DOHH2 (cell line): Measurements from ENCODE around the gene NDUFA13.

ENCODE experiments used
- H3F3A ChIP-seq: fragments of 200-600 bp; sonication (generic), shearing (Covaris generic); 2 replicates; pipeline ENCODE4 v1.6.0; 2016; ENCODE audit warnings: antibody characterized with exemption, mild to moderate bottlenecking; ENCODE audit not compliant: control insufficient read depth, insufficient read depth
- H3K27ac ChIP-seq: fragments of 200-600 bp; sonication (generic); 2 replicates; pipeline ENCODE4 v1.5.1; 2014; ENCODE audit warnings: low read depth, mild to moderate bottlenecking, low read length, moderate library complexity
- H3K27me3 ChIP-seq: fragments of 200-600 bp; sonication (generic); 2 replicates; pipeline ENCODE4 v1.6.1; 2014; ENCODE audit warnings: mild to moderate bottlenecking, low read length, mixed read lengths; ENCODE audit not compliant: control insufficient read depth
- H3K36me3 ChIP-seq: fragments of 200-600 bp; sonication (generic); 2 replicates; pipeline ENCODE4 v1.6.1; 2014; ENCODE audit warnings: mild to moderate bottlenecking, low read length, moderate library complexity, mixed read lengths; ENCODE audit not compliant: control insufficient read depth
- H3K4me1 ChIP-seq: fragments of 200-600 bp; sonication (generic); 2 replicates; pipeline ENCODE4 v1.6.1; 2014; ENCODE audit warnings: mild to moderate bottlenecking, low read length, mixed read lengths; ENCODE audit not compliant: control insufficient read depth
- H3K4me2 ChIP-seq: fragments of 200-600 bp; sonication (generic); 2 replicates; pipeline ENCODE4 v1.6.0; 2014; ENCODE audit warnings: mild to moderate bottlenecking, low read length, moderate library complexity
- H3K4me3 ChIP-seq: fragments of 200-600 bp; sonication (generic); 2 replicates; pipeline ENCODE4 v1.5.1; 2014; ENCODE audit warnings: mild to moderate bottlenecking, low read length, mixed read lengths
- H3K79me2 ChIP-seq: fragments of 200-600 bp; sonication (generic); 2 replicates; pipeline ENCODE4 v1.6.1; 2014; ENCODE audit warnings: mild to moderate bottlenecking, low read length, mixed read lengths; ENCODE audit not compliant: control insufficient read depth
- H3K9me2 ChIP-seq: fragments of 200-600 bp; sonication (generic); replicated peaks from 2 replicates; pipeline ENCODE4 v1.6.1; 2014; ENCODE audit warnings: mild to moderate bottlenecking, low read length, mixed read lengths; ENCODE audit not compliant: control insufficient read depth
- H3K9me3 ChIP-seq: fragments of 200-600 bp; sonication (generic); 2 replicates; pipeline ENCODE4 v1.6.1; 2014; ENCODE audit warnings: antibody characterized with exemption, low read length, mixed read lengths; ENCODE audit not compliant: control insufficient read depth, insufficient read depth
- H4K20me1 ChIP-seq: fragments of 200-600 bp; sonication (generic); 2 replicates; pipeline ENCODE4 v1.6.0; 2014; ENCODE audit warnings: low read depth, mild to moderate bottlenecking, antibody characterized with exemption, low read length, moderate library complexity; ENCODE audit not compliant: control insufficient read depth, insufficient read depth
- CTCF ChIP-seq: fragments of 200-600 bp; sonication (generic); IDR thresholded peaks from one replicate; pipeline ENCODE4 v1.5.1; 2014; ENCODE audit warnings: antibody characterized with exemption, mild to moderate bottlenecking, low read depth, low read length; ENCODE audit not compliant: poor library complexity, severe bottlenecking
- EZH2phosphoT487 ChIP-seq: fragments of 200-600 bp; sonication (generic); IDR thresholded peaks from 2 replicates; pipeline ENCODE4 v1.6.1; 2017; ENCODE audit warnings: borderline replicate concordance, mild to moderate bottlenecking, antibody characterized with exemption, low read length, moderate library complexity, mixed read lengths

Gene NDUFA13

GRCh38 chr19:19571071-19571786 lies 55.2 kb downstream of the NDUFA13 start:
- H3K36me3 ChIP-seq, result no peaks in the 10 kb centered on the region; the same call in 1 of the 2 replicates
- no peaks in the 10 kb centered on the region for H3K9me2 ChIP-seq
- H3K4me2 ChIP-seq, result no peak overlapping the region
- no peak for TF ChIP-seq CTCF
- TF ChIP-seq EZH2phosphoT487, result no peak
- H3K4me1 ChIP-seq, result no peaks in the 10 kb centered on the region
- H3K27me3 ChIP-seq, result no peaks in the 10 kb centered on the region
- H3K27ac ChIP-seq, result no peak overlapping the region
- H4K20me1 ChIP-seq, result no peaks in the 10 kb centered on the region
- no peaks in the 10 kb centered on the region for H3K9me3 ChIP-seq
- no peaks in the 10 kb centered on the region for H3F3A ChIP-seq
- no peaks in the 10 kb centered on the region for H3K79me2 ChIP-seq
- H3K4me3 ChIP-seq, result no peak overlapping the region

GRCh38 chr19:19575411-19575810 lies 59.4 kb downstream of the NDUFA13 start:
- Histone ChIP-seq H3F3A (no peaks in the 10 kb centered on the region), H3K4me1 (no peaks in the 10 kb centered on the region), H3K4me3 (no peak overlapping the region), H3K9me2 (no peaks in the 10 kb centered on the region), H3K9me3 (no peaks in the 10 kb centered on the region), H3K79me2 (no peaks in the 10 kb centered on the region), H4K20me1 (no peaks in the 10 kb centered on the region), H3K36me3 (no peaks in the 10 kb centered on the region), H3K27ac (no peak overlapping the region), H3K4me2 (no peak overlapping the region), H3K27me3 (no peaks in the 10 kb centered on the region)
- TF ChIP-seq EZH2phosphoT487 (no peak), CTCF (no peak)
